Lung (tissue), 12 donors: ENCODE results near the gene AIM2. TPM values are rescaled to one million over a fixed set of nuclear protein-coding genes. Genes with fewer than 3 reads are reported as not detected.
"Not testable (repeated sequence)": the region's sequence is repeated elsewhere in the genome, so short reads cannot be mapped to it uniquely, and the experiment has no call there.

Experiments
- ATAC-seq: fragments of 200-7000 bp; cut with Tn5 transposase; one replicate; pipeline ENCODE4 v1.9.1; 2020; ENCODE audit warnings: moderate number of reproducible peaks; ENCODE audit not compliant: insufficient read depth, low FRiP score
- DNase-seq, 3 donors: peaks; one replicate each; pipeline ENCODE4 v3.0.0-alpha.2; 2013 to 2017
- H3K27ac ChIP-seq, 2 donors: one replicate each; pipeline ENCODE4 v1.5.1; 2013; ENCODE audit warnings: mild to moderate bottlenecking in 2 of 2, moderate library complexity in 2 of 2, control low read depth in 1 of 2, inconsistent platforms in 1 of 2, low read depth in 1 of 2, low read length in 1 of 2
- H3K27me3 ChIP-seq, 3 donors: one replicate each; pipeline ENCODE4 v1.5.1; 2013; ENCODE audit warnings: low read length in 2 of 3; ENCODE audit not compliant: control insufficient read depth in 3 of 3, insufficient read depth in 3 of 3
- H3K36me3 ChIP-seq, 4 donors: one replicate each; pipeline ENCODE4 v1.5.1; 2013; ENCODE audit warnings: low read length in 4 of 4, mild to moderate bottlenecking in 1 of 4, moderate library complexity in 1 of 4; ENCODE audit not compliant: control insufficient read depth in 4 of 4, insufficient read depth in 4 of 4
- H3K4me1 ChIP-seq, 5 donors: one replicate each; pipeline ENCODE4 v1.5.1; 2013; ENCODE audit warnings: low read length in 5 of 5, mild to moderate bottlenecking in 2 of 5, moderate library complexity in 1 of 5; ENCODE audit not compliant: control insufficient read depth in 5 of 5, insufficient read depth in 5 of 5
- H3K4me3 ChIP-seq: one replicate; pipeline ENCODE4 v1.5.1; 2013; ENCODE audit warnings: mild to moderate bottlenecking, control low read depth, moderate library complexity
- H3K9ac ChIP-seq, 2 donors: one replicate each; pipeline ENCODE4 v1.5.1; 2013; ENCODE audit warnings: low read length in 2 of 2, control low read depth in 1 of 2; ENCODE audit not compliant: insufficient read depth in 1 of 2
- H3K9me3 ChIP-seq, 4 donors: one replicate each; pipeline ENCODE4 v1.5.1; 2013; ENCODE audit warnings: low read length in 3 of 4, mild to moderate bottlenecking in 1 of 4, moderate library complexity in 1 of 4; ENCODE audit not compliant: control insufficient read depth in 4 of 4, insufficient read depth in 3 of 4
- WGBS, 2 donors: extraction: QIAGEN DNeasy Blood & Tissue Kit; methylation state at CpG; one replicate each; pipeline ENCODE4 v1.1.7; 2013; 5-methylcytosine and 5-hydroxymethylcytosine counted together
- polyA plus RNA-seq, 2 donors: library from polyadenylated mRNA; stranded (reverse); fragments of 200-250 nt; gene quantifications; one replicate each; pipeline ENCODE4 v1.2.1, GENCODE V29; 2013
- total RNA-seq, 2 donors: library from RNA; depleted of rRNA in 1 of 2; stranded (reverse); fragments of >200 nt in 1 of 2; gene quantifications; one replicate each; pipeline ENCODE4 v1.2.1, GENCODE V29; 2014 to 2021
- TF ChIP-seq, protein P1 (sequence below): IDR thresholded peaks from 2 replicates; pipeline ENCODE4 v1.5.1; 2012; ENCODE audit warnings: mild to moderate bottlenecking; ENCODE audit errors: control extremely low read depth, extremely low read depth
- donor health status: control.
- donor health status: control.
- donor health status: Bipolar disorder and iron deficiency.
- donor health status: healthy.
- donor health status: DM: yes; HTN: yes; CAD: no.

AIM2 gene
- total and polyA plus RNA-seq, 4 donors: 0.47 to 2.9 (median 1.4) TPM

DNA sequence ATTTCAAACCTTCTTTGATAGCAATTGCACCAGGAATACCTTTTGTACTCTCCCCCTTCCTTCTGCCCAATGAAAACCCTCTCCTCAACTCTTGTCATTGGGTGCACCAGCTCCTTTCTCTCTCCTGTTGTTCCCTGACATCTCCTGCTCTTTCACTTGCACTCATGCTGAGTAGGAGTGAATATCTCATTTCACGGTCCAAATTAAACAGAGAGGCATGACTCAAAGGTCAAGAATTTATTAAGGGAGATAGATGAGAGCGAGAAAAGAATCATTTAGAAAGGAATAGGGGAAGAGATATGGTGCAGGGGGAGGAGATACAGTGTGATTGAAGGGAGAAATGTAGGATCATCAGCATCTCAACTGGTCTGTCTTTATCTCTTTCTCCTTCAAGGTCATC, 22.1 kb downstream of the AIM2 start:
- Histone ChIP-seq H3K27me3 (no peaks in the 10 kb centered on the region), H3K36me3 (peaks cover 18 to 31% (median 25%) of the 10 kb centered on the region in 4 donors), H3K9ac (no peak overlapping the region), H3K4me1 (peaks cover 0 to 5% (median 0%) of the 10 kb centered on the region in 5 donors), H3K27ac (no peak overlapping the region), H3K9me3 (no peaks in the 10 kb centered on the region), H3K4me3 (no peak overlapping the region)
- WGBS, 2 donors: 70 to 84% methylated on average over 2 of the region's 2 CpGs
- TF ChIP-seq, protein P1, sequence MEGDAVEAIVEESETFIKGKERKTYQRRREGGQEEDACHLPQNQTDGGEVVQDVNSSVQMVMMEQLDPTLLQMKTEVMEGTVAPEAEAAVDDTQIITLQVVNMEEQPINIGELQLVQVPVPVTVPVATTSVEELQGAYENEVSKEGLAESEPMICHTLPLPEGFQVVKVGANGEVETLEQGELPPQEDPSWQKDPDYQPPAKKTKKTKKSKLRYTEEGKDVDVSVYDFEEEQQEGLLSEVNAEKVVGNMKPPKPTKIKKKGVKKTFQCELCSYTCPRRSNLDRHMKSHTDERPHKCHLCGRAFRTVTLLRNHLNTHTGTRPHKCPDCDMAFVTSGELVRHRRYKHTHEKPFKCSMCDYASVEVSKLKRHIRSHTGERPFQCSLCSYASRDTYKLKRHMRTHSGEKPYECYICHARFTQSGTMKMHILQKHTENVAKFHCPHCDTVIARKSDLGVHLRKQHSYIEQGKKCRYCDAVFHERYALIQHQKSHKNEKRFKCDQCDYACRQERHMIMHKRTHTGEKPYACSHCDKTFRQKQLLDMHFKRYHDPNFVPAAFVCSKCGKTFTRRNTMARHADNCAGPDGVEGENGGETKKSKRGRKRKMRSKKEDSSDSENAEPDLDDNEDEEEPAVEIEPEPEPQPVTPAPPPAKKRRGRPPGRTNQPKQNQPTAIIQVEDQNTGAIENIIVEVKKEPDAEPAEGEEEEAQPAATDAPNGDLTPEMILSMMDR: no peak
- peak; percentile 23 for ATAC-seq
- DNase-seq: no peak

DNA sequence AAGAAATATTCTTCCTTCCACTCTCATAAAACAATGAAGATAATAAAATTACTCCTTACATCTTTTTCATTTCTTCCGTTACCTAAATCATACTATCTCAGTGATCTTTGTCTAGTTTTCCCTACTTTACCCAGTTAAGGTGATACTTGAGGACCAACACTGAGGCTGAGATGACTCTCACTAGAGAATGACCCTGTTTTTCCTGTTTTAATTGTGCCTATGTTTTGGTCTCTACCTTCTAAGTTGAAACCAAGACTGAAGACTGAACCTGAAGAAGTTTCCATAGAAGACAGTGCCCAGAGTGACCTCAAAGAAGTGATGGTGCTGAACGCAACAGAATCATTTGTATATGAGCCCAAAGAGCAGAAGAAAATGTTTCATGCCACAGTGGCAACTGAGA, 25.1 kb downstream of the AIM2 start:
- no peaks in the 10 kb centered on the region for H3K9me3 ChIP-seq
- no peak for DNase-seq
- no peak for ATAC-seq
- H3K4me1 ChIP-seq: peaks cover 0 to 5% (median 0%) of the 10 kb centered on the region in 5 donors
- 98% methylated on average over 2 of the region's 2 CpGs for WGBS, 2 donors
- H3K27me3 ChIP-seq: no peaks in the 10 kb centered on the region
- peaks cover 18 to 39% (median 28%) of the 10 kb centered on the region in 4 donors for H3K36me3 ChIP-seq
- H3K9ac ChIP-seq: no peak overlapping the region
- TF ChIP-seq, protein P1: no peak
- no peak overlapping the region for H3K4me3 ChIP-seq
- no peak overlapping the region for H3K27ac ChIP-seq

DNA sequence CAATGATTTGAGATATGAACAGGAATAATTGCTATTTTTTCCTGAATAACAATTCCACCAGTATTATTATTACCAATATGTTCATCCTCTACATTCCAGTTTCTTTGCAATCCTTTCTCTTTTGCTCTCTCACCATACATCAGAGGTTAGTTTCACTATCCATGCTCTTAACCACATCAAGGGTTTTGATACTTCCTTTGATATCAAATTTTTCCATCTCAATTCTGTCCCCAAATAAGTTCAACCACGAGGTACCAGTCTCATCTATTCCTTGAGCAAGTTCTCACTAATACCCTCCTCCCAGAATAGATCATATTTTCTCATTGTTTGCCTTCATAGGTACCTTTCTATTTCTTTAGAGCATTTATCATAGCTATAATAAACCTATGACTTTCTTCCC, 30.1 kb downstream of the AIM2 start:
- H3K4me3 ChIP-seq, ATAC-seq, H3K4me1 ChIP-seq, H3K27me3 ChIP-seq, H3K9ac ChIP-seq, H3K27ac ChIP-seq, H3K9me3 ChIP-seq, DNase-seq: not testable (repeated sequence)
- WGBS, 2 donors: 50 to 51% methylated on average over 1 of the region's 1 CpG
- H3K36me3 ChIP-seq: peaks cover 5 to 30% (median 13%) of the 10 kb centered on the region in 4 donors

DNA sequence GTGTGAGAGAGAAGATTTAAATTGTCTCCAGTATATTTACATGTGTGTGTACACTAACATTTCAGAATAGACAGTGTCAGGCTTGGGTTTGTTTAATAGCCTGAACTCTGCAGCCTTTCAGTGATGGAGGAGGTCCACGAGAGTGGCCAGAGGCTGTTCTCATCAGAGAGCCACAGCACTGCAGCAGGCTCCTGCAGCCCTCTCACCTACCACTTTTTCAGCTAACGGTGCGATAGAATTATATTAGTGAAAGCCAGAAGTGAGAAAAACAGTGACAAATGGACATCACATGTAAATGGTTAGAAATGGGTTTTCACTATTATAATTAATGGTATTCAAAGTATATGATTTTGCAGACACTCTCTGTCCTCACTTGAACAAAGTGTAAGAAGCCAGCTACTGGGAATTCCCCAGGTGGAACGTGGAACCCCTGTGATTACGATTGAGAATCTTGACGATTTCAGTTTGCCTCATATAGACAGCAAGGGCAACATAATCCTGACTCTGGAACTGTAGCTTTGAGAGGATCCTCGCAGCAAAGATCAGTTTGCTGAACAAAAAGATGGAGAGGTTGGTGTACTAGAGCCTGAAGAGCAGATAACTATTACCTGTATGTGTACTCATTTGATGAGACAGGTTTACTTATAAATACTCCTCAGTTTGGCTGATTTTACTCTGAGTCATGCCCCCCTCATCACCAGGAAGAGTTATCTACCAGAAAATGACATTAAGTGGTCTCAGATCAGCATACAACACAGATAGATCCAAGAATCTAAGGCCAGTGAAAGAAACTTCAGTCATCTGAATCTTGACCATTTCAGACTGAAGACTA, 35.5 kb downstream of the AIM2 start:
- Histone ChIP-seq H3K9me3 (no peaks in the 10 kb centered on the region), H3K4me3 (no peak overlapping the region), H3K27ac (no peak overlapping the region), H3K36me3 (peaks cover 9 to 25% (median 18%) of the 10 kb centered on the region in 4 donors), H3K4me1 (peaks cover 0 to 2% (median 0%) of the 10 kb centered on the region in 5 donors), H3K9ac (no peak overlapping the region), H3K27me3 (no peaks in the 10 kb centered on the region)
- TF ChIP-seq, protein P1: no peak
- ATAC-seq: no peak
- DNase-seq: no peak
- 90 to 95% methylated on average over 7 of the region's 7 CpGs for WGBS, 2 donors
